Spleen (tissue), 11 donors: ENCODE results near the gene IMMP2L. TPM values are rescaled to one million over a fixed set of nuclear protein-coding genes. Genes with fewer than 3 reads are reported as not detected.

Experiments used
- DNase-seq: peaks from one replicate; pipeline ENCODE4 v3.0.0-alpha.2; 2020
- H3K27ac ChIP-seq, 8 donors: fragments of 200-600 bp; sonication (generic) in 7 of 8; 1 replicate in 4 of 8; 2 replicates in 4 of 8; pipeline versions ENCODE4 v1.5.0 to v1.8.0; 2016 to 2021; ENCODE audit warnings: inconsistent platforms in 4 of 8, mild to moderate bottlenecking in 4 of 8, moderate library complexity in 1 of 8
- H3K27me3 ChIP-seq, 7 donors: fragments of 200-600 bp; sonication (generic) in 6 of 7; replicated peaks in 1 of 7; 1 replicate in 4 of 7; 2 replicates in 3 of 7; pipeline versions ENCODE4 v1.5.0 to v1.8.0; 2016 to 2021; ENCODE audit warnings: inconsistent platforms in 3 of 7, mild to moderate bottlenecking in 1 of 7
- H3K36me3 ChIP-seq, 6 donors: fragments of 200-600 bp; sonication (generic) in 5 of 6; 1 replicate in 4 of 6; 2 replicates in 2 of 6; pipeline versions ENCODE4 v1.5.0 to v1.8.0; 2016 to 2021; ENCODE audit warnings: inconsistent platforms in 2 of 6
- H3K4me1 ChIP-seq, 6 donors: fragments of 200-600 bp; sonication (generic) in 5 of 6; 1 replicate in 3 of 6; 2 replicates in 3 of 6; pipeline versions ENCODE4 v1.5.0 to v1.8.0; 2016 to 2021; ENCODE audit warnings: inconsistent platforms in 3 of 6
- H3K4me3 ChIP-seq, 8 donors: fragments of 200-600 bp; sonication (generic) in 7 of 8; 1 replicate in 4 of 8; 2 replicates in 4 of 8; pipeline versions ENCODE4 v1.5.0 to v1.8.0; 2016 to 2021; ENCODE audit warnings: inconsistent platforms in 4 of 8, mild to moderate bottlenecking in 4 of 8, moderate library complexity in 2 of 8
- H3K9me3 ChIP-seq, 8 donors: fragments of 200-600 bp; sonication (generic) in 7 of 8; 1 replicate in 4 of 8; 2 replicates in 4 of 8; pipeline versions ENCODE4 v1.5.0 to v1.8.0; 2016 to 2021; ENCODE audit warnings: inconsistent platforms in 4 of 8
- POLR2A ChIP-seq, 3 donors: fragments of 450-650 bp; IDR thresholded peaks; one replicate each; pipeline ENCODE4 v1.5.1; 2017; ENCODE audit warnings: antibody characterized with exemption in 3 of 3, mild to moderate bottlenecking in 1 of 3
- POLR2AphosphoS5 ChIP-seq, 3 donors: sonication (generic); formaldehyde crosslinking; IDR thresholded peaks; one replicate each; pipeline ENCODE4 v1.5.1; 2017; ENCODE audit warnings: antibody characterized with exemption in 3 of 3
- WGBS, 5 donors: extraction: QIAGEN DNeasy Blood & Tissue Kit in 3 of 5; methylation state at CpG; one replicate each; pipeline versions ENCODE4 v1.1.5 to v1.1.7; 2013 to 2018; 5-methylcytosine and 5-hydroxymethylcytosine counted together
- intact Hi-C: fragments of 100-400 bp; cut with DNase I; formaldehyde crosslinking; loops from one replicate; pipeline ENCODE4 v1.15.0; 2023; ENCODE audit warnings: low total_unique reads
- polyA plus RNA-seq, 3 donors: library from polyadenylated mRNA; stranded (reverse); fragments of 200-250 nt; gene quantifications; one replicate each; pipeline ENCODE4 v1.2.1, GENCODE V29; 2013
- total RNA-seq, 7 donors: library from RNA; depleted of rRNA in 3 of 7; stranded (reverse); fragments of >200 nt in 3 of 7; fragmentation: NEBNext Ultra II Directional in 4 of 7; extraction: Animal tissue kit (Norgen Biotek cat#: 25700) in 4 of 7; gene quantifications; one replicate each; pipeline versions ENCODE4 v1.1.0 to v1.2.1, GENCODE V29; 2016 to 2021
- TF ChIP-seq, protein P1 (sequence below), 11 experiments: fragments of 200-600 bp in 7 of 11; fragments of 450-650 bp in 4 of 11; sonication (generic) in 4 of 11; IDR thresholded peaks in 8 of 11; conservative IDR thresholded peaks in 3 of 11; 1 replicate in 7 of 11; 2 replicates in 4 of 11; pipeline versions ENCODE4 v1.4.0 to v1.8.0; 2016 to 2021; ENCODE audit warnings: antibody characterized with exemption in 11 of 11, inconsistent platforms in 4 of 11, mild to moderate bottlenecking in 1 of 11
- donor health status: healthy with polysubstance abuse.
- donor health status: DM: no; HTN: no; CAD: no; lungs with moderate emphysema.
- donor health status: DM: no; HTN: no; CAD: no.
- donor health status: Bipolar disorder and iron deficiency.
- donor health status: healthy.
- donor health status: DM: no; HTN: no; CAD: no.
- donor health status: DM: yes; HTN: yes; CAD: no.

IMMP2L gene
- total and polyA plus RNA-seq, 10 donors, result 6.5 to 32.7 (median 9.8) TPM

DNA sequence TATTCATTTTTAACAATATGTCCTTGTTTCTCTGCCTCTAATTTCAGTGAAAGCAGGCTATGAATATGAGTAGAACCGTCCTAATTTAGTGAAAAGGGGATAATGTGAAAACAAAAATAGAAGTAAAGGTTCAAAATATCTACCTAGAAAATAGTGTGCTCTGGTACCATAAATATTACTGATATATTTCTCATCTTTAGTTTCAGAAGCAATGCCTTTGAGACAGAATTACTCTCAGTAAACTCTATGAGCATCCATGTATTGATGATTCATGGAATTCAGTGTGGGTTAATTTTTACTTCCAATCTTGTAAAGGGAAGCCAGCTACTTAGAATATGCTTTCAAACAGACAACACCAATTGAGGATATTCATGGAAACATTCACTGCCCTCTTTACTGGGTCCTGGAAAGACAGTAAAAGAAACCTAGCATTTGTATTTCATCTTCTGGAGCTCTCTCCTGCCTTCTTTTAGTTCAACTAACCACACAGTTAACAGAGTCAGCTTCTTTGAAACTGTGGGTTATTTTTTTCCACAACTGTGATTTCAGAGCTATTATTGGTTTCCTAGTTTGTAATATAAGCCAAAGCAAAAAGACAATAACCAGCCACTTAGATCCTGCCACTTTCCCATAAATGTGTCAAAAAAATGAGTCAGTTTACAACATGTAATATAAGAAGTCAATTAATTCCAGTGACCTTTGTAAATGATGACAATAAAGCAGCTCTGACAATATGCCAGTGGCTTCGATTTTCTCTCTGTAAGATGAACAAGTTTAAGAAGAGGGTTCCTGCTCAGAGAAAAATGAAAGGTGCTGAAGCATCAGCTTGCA, 469.7 kb downstream of the IMMP2L start:
- no peak for DNase-seq
- Histone ChIP-seq H3K4me3 (no peak overlapping the region), H3K27me3 (no peaks in the 10 kb centered on the region), H3K4me1 (peaks cover 0 to 7% (median 0%) of the 10 kb centered on the region in 6 donors), H3K36me3 (no peaks in the 10 kb centered on the region), H3K27ac (no peak overlapping the region), H3K9me3 (no peaks in the 10 kb centered on the region)
- TF ChIP-seq POLR2A (IDR thresholded peaks at IDR 0.05) (no peak), POLR2AphosphoS5 (IDR thresholded peaks at IDR 0.05) (no peak)
- TF ChIP-seq, protein P1, sequence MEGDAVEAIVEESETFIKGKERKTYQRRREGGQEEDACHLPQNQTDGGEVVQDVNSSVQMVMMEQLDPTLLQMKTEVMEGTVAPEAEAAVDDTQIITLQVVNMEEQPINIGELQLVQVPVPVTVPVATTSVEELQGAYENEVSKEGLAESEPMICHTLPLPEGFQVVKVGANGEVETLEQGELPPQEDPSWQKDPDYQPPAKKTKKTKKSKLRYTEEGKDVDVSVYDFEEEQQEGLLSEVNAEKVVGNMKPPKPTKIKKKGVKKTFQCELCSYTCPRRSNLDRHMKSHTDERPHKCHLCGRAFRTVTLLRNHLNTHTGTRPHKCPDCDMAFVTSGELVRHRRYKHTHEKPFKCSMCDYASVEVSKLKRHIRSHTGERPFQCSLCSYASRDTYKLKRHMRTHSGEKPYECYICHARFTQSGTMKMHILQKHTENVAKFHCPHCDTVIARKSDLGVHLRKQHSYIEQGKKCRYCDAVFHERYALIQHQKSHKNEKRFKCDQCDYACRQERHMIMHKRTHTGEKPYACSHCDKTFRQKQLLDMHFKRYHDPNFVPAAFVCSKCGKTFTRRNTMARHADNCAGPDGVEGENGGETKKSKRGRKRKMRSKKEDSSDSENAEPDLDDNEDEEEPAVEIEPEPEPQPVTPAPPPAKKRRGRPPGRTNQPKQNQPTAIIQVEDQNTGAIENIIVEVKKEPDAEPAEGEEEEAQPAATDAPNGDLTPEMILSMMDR (IDR thresholded peaks at IDR 0.05 in 8 of 11, conservative IDR thresholded peaks at IDR 0.05 in 3 of 11), result no peak
- WGBS, 5 donors, result 60 to 67% (median 65%) methylated on average over 2 of the region's 2 CpGs
- intact Hi-C loops, result loop anchor here (5.0 kb wide), 1 partner anchor 395 kb away; no protein-coding TSS in a partner anchor

DNA sequence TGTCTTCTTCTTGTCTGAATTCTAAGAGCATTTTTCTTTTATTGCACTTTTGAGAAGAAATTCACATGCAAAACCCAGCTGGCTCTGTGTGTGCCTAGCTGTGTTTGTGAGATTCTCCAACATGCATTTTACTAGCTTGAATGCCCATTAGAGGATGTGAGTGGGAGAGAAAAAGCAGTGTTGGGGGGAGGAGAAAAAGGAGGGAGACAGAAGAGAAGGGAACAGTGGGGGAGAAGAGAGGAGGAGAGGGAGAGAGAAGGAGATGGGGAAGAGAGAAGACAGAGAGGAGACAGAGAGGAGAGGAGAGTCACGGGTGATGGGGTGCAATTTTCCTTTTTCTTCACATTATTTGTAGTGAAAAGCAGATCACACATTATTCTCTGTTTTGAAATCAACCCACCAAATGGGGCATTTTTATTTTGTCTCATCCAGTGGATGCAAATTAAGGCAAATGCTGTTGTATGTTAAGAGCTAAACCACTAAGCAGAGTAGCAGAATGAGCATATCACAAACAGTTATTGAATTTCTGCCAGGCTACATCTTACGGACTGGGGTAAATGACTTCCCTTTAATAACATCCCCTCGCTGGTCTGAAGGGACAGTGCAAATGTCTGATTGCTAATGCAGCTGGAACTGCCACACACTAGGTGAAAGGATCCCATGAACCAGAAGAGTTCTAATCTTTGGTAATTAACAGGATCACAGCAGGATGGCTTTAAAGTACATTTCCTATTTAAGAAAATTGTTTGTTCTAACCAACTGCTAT, 470.5 kb downstream of the IMMP2L start:
- no peak for DNase-seq
- 32 to 48% (median 44%) methylated on average over 3 of the region's 3 CpGs for WGBS, 5 donors
- no peak overlapping the region for H3K27ac ChIP-seq
- TF ChIP-seq, protein P1 (IDR thresholded peaks at IDR 0.05 in 8 of 11, conservative IDR thresholded peaks at IDR 0.05 in 3 of 11), result no peak
- TF ChIP-seq POLR2A (IDR thresholded peaks at IDR 0.05) (no peak), POLR2AphosphoS5 (IDR thresholded peaks at IDR 0.05) (no peak)
- H3K9me3 ChIP-seq, result no peaks in the 10 kb centered on the region
- peaks cover 0 to 7% (median 0%) of the 10 kb centered on the region in 6 donors for H3K4me1 ChIP-seq
- H3K27me3 ChIP-seq, result no peaks in the 10 kb centered on the region
- intact Hi-C loops, result loop anchor here (5.0 kb wide), 1 partner anchor 396 kb away; no protein-coding TSS in a partner anchor
- no peaks in the 10 kb centered on the region for H3K36me3 ChIP-seq
- peak overlapping the region in 3 of 8 donors; percentile 13 to 35 (median 21) for H3K4me3 ChIP-seq

DNA sequence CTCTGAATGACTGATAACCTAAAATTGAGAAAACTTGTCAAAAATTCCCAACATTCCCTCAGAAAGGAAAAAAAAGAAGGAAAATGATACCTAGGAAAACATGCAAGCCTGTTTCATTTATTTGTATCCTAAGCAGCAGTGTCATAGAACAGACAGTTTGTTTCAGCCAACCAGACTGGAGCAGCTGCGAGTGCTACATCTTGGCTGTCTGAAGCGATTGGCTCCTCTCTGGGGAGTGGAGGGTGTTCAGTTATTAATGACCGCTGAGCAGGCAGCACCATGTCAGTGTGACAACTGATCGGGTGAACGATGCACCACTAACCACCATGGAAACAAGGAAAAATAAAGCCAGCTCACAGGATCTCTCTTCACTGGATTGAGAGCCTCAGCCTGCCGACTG, 471.4 kb downstream of the IMMP2L start, which contains the start of gene LRRN3:
TSS of gene LRRN3 (plus strand) at position 282 of the 400 bp plus-strand sequence. CDS start 31,646 bp downstream, outside the sequence.
- Histone ChIP-seq H3K9me3 (no peaks in the 10 kb centered on the region), H3K4me1 (peaks cover 0 to 7% (median 0%) of the 10 kb centered on the region in 6 donors), H3K4me3 (peak within 1 kb of the TSS in 3 of 8 donors; percentile 13 to 35 (median 21)), H3K27ac (no peak within 1 kb of the TSS), H3K27me3 (no peaks in the 10 kb centered on the region), H3K36me3 (no peaks in the 10 kb centered on the region)
- no peak for DNase-seq
- TF ChIP-seq, protein P1 (IDR thresholded peaks at IDR 0.05 in 8 of 11, conservative IDR thresholded peaks at IDR 0.05 in 3 of 11), result no peak
- TF ChIP-seq POLR2A (IDR thresholded peaks at IDR 0.05) (no peak), POLR2AphosphoS5 (IDR thresholded peaks at IDR 0.05) (no peak)
- 58 to 77% (median 68%) methylated on average over 6 of the region's 6 CpGs for WGBS, 5 donors
- intact Hi-C loops, result loop anchor here (5.0 kb wide), 1 partner anchor 396 kb away; no protein-coding TSS in a partner anchor
